Liver (tissue), 3 donors: Measurements from ENCODE around the gene INTS2.
"Not testable (repeated sequence)": the region's sequence is repeated elsewhere in the genome, so short reads cannot be mapped to it uniquely, and the experiment has no call there.

Source experiments
- EGR1 ChIP-seq, 2 donors: IDR thresholded peaks; 2 replicates each; pipeline ENCODE4 v1.6.1; 2016 to 2018; ENCODE audit warnings: antibody characterized with exemption in 2 of 2, low read depth in 2 of 2
- JUND ChIP-seq, 2 donors: IDR thresholded peaks; 2 replicates each; pipeline ENCODE4 v1.6.1; 2016; ENCODE audit warnings: antibody characterized with exemption in 2 of 2
- NR2F2 ChIP-seq: IDR thresholded peaks from 2 replicates; pipeline ENCODE4 v1.6.1; 2016; ENCODE audit warnings: antibody characterized with exemption
- RAD21 ChIP-seq, 2 donors: IDR thresholded peaks; 2 replicates each; pipeline ENCODE4 v1.6.1; 2016; ENCODE audit warnings: antibody characterized with exemption in 2 of 2, mild to moderate bottlenecking in 2 of 2
- TF ChIP-seq, protein P1 (sequence below): fragments of 150-350 bp; IDR thresholded peaks from 2 replicates; pipeline ENCODE4 v1.5.1; 2017; ENCODE audit warnings: improper control_type of control experiment, low read depth, low read length; ENCODE audit not compliant: missing input control
- TF ChIP-seq, protein P2 (sequence below): IDR thresholded peaks from 2 replicates; pipeline ENCODE4 v1.6.1; 2016; ENCODE audit warnings: antibody characterized with exemption, mild to moderate bottlenecking
- donor health status: healthy.
- donor health status: healthy.

DNA sequence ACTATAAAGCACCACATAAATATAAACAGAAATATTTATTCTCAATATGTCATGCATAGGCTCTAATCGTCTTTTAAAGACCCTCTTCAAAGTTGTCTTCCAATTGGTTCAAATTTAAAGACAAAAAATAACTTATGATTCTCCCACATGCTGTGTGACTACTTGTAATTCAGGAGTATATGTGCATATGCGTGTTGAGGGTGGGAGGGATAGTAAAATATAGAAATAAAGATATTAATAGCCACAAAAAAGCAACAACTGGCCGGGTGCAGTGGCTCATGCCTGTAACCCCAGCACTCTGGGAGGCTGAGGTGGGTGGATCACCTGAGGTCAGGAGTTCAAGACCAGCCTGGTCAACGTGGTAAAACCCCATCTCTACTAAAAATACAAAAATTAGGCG, 33.5 kb downstream of the INTS2 start:
- TF ChIP-seq NR2F2; EGR1 (IDR thresholded peaks at IDR 0.05; ENCODE audit: low read depth in 2 of 2); RAD21 (IDR thresholded peaks at IDR 0.05); JUND (IDR thresholded peaks at IDR 0.05): not testable (repeated sequence)
- TF ChIP-seq, protein P1, sequence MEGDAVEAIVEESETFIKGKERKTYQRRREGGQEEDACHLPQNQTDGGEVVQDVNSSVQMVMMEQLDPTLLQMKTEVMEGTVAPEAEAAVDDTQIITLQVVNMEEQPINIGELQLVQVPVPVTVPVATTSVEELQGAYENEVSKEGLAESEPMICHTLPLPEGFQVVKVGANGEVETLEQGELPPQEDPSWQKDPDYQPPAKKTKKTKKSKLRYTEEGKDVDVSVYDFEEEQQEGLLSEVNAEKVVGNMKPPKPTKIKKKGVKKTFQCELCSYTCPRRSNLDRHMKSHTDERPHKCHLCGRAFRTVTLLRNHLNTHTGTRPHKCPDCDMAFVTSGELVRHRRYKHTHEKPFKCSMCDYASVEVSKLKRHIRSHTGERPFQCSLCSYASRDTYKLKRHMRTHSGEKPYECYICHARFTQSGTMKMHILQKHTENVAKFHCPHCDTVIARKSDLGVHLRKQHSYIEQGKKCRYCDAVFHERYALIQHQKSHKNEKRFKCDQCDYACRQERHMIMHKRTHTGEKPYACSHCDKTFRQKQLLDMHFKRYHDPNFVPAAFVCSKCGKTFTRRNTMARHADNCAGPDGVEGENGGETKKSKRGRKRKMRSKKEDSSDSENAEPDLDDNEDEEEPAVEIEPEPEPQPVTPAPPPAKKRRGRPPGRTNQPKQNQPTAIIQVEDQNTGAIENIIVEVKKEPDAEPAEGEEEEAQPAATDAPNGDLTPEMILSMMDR: not testable (repeated sequence)
- TF ChIP-seq, protein P2, sequence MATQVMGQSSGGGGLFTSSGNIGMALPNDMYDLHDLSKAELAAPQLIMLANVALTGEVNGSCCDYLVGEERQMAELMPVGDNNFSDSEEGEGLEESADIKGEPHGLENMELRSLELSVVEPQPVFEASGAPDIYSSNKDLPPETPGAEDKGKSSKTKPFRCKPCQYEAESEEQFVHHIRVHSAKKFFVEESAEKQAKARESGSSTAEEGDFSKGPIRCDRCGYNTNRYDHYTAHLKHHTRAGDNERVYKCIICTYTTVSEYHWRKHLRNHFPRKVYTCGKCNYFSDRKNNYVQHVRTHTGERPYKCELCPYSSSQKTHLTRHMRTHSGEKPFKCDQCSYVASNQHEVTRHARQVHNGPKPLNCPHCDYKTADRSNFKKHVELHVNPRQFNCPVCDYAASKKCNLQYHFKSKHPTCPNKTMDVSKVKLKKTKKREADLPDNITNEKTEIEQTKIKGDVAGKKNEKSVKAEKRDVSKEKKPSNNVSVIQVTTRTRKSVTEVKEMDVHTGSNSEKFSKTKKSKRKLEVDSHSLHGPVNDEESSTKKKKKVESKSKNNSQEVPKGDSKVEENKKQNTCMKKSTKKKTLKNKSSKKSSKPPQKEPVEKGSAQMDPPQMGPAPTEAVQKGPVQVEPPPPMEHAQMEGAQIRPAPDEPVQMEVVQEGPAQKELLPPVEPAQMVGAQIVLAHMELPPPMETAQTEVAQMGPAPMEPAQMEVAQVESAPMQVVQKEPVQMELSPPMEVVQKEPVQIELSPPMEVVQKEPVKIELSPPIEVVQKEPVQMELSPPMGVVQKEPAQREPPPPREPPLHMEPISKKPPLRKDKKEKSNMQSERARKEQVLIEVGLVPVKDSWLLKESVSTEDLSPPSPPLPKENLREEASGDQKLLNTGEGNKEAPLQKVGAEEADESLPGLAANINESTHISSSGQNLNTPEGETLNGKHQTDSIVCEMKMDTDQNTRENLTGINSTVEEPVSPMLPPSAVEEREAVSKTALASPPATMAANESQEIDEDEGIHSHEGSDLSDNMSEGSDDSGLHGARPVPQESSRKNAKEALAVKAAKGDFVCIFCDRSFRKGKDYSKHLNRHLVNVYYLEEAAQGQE: not testable (repeated sequence)
